Skeletal muscle cell (primary cell): ENCODE data around the gene MRAS.
"Not testable (repeated sequence)": the region's sequence is repeated elsewhere in the genome, so short reads cannot be mapped to it uniquely, and the experiment has no call there.

Experiments
- DNase-seq: peaks from one replicate; pipeline ENCODE4 v3.0.0-alpha.2; 2010; ENCODE audit warnings: low read depth
- H3K4me3 ChIP-seq: 2 replicates; pipeline ENCODE4 v1.5.1; 2011; ENCODE audit warnings: low read depth, mild to moderate bottlenecking, control low read depth, low read length, moderate library complexity

MRAS gene

DNA sequence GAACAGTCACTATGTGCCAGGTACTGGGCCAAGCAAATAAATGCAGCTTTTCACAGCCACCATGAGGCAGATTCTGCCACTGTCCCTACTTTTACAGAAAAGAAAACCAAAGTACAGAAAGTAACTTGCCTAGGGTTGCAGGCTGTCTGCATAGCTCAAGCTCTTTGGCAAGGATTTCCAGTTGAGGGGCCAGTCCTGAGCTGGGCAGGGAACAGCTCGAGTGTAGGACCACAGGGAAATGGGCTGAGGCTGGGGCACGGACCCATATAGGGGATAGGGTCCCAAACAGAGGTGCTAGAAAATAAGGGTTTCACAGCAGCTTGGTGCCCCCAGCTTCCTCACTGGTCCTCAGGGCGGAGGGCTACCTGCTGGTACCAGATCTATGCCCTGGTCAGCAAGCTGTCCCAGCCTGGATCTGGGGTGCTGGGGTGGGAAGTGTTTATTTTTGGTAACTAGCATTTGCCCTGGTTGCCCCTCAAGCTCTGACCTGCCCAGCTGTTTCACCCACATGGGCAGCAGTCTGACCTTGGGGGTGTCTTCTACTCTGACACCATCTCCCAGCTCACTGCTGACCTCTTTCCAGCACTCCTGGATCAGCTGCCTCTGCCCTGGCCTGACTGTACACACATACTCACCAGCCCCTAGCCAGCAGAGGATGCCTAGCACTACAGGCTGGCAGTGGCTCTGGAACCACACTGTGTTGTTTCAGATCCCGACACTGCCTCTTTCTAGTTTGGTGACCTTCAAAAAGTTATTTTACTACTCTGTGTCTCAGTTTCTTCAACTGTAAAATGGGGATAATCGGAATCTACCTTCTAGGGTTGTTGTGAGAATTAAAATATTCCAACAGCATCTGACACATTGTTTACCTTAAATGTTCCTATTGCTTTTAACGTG, 16.2 kb downstream of the MRAS start:
- no peak overlapping the region for H3K4me3 ChIP-seq
- no peak for DNase-seq

DNA sequence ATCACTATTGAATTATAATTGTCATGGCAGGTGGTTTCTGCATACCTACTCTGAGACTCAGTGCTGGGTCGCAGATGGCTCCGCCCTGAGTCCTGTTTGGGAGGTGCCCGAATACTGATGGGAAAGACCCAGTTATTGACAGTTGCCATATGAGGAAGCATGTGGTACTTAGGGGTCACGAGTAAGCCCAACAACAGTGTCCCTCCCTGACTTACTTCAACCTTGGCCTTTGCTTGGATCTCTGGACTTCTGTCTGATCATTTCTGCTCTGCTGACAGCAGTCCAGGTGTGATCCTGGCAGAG, 16.8 kb downstream of the MRAS start:
- no peak for DNase-seq
- H3K4me3 ChIP-seq: no peak overlapping the region

DNA sequence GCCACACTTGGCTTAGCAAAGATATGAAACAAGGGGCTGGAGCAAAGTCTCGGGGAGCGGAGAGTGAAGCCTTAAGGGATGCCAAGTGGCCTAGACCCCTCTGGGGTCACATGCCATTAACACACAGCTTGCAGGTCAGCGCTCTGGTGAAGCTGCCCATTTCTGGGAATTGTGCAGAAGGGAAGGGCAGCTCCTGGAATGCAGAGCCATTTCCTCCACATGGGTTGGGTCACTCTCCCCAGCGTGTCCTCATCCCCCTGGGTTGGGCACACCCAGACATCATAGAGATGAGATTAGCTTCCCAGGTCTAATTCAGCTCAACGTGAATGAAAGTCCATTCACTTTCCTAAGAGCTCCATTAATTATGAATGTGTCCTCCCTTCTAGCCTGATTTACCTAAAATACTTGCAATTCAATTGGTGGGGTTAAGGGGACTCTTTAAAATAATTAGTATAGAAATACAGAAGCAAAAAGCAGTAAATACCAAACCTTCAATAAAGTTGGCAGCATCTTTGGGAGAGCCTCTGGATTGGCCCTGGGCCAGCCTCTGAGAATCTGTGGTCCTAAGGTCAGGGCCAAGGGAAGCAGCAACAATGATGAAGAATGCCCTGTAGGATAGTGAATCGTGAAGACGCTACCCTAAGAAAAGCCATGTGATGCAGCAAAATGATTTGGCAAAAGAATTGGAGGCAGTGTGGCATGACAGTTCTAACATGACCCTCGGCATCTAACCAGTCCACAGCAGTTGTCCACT, 17.8 kb downstream of the MRAS start:
- H3K4me3 ChIP-seq: no peak overlapping the region
- DNase-seq: no peak

DNA sequence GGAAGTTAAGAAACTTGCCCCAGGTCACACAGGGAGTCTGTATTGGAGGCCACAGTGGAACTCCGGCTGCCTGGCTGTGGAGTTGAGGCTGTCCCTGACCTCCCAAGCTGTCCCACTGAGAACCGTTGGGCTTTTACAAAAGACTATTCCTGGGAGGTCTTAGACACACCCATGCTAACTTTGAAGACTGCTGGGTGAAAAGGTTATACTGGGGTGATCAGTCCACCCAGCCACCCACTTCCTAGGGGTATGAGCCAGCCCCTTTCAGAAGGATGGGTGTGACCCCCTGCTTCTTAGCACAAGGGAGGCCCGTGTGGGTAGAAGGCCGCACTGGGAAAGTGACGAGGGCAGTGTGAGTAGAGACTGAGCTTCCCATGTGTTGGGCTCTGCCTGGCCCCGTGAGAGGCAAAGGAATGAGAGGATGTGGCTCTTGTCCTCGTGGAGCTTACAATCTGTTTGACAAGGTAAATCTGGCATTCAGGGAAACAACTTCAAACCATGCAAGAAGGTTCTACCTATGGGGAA, 19.0 kb downstream of the MRAS start:
- H3K4me3 ChIP-seq: no peak overlapping the region
- DNase-seq: no peak

DNA sequence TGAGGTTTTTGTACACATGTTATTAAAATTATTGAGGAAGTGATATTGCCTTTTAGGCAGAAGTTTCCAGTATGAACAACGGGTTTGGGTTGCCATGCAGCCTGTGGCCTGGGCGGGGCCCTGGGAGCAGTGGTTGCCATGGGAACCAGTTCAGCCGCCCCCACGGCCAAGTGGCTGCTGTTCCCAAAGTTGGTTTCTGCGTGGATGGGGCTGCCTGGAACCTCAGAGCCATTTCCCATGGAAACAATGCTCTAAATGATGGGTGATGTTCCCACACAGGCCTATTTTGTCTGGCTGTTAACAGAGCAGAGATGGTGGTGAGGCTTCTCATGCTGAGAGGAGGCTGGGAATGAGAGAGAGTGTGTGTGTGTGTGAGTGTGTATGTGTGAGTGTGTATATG, 19.5 kb downstream of the MRAS start:
- no peak for DNase-seq
- H3K4me3 ChIP-seq: no peak overlapping the region

DNA sequence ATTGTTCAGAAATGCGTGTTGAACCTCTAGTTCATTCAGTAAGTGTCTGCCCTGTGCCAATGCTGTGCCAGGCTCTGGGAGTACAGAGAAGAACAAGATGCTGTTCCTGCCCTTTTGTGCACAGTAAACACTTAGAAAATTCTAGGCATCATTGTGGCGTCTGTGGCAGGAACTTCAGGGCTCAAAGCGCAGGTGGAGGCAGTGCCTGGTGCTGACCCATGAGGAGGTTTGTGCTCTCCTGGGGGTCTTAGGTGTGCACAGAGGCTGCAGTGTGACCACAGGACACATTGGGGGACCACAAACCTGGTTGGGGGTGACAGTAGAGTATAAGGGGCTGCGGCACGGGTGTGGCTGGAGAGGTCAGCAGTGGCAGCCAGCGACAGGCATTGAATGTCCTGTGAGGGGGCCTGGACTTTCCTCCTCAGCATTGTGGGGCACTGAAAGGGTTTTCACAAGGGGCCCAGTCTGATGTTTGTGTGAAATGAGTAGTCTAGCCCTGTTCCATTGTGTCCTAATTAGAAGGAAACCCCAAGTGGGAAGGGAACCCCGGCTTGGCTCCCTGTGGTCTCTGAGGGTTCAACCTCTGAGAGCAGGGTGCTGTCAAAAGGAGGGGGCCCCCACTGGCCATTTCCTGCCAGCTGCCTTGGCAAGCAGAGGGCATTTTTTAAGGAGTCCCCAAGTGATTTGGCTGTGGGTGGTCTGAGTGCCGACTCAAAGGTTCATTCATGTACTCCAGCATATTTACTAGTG, 20.9 kb downstream of the MRAS start:
- DNase-seq: no peak
- no peak overlapping the region for H3K4me3 ChIP-seq

DNA sequence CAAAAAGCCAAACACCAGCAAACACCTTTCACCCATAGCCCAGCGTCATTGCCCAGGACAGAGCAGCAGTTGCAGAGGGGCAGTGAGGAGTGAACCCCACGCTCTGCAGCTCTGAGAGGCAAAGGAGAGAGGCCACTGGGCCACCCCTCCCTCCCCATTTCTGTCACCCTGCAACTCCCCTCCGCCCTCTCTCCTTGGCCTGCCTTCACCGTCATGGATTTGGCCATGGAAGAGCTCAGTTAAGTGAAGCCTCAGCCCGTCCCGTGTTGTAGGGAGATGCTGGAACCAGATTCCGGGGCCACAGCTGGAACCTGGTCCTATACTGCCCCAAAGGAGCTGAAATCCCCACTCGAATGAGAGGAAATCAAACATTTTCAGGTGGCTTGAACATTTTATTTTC, 21.9 kb downstream of the MRAS start:
- H3K4me3 ChIP-seq: no peak overlapping the region
- DNase-seq: no peak

DNA sequence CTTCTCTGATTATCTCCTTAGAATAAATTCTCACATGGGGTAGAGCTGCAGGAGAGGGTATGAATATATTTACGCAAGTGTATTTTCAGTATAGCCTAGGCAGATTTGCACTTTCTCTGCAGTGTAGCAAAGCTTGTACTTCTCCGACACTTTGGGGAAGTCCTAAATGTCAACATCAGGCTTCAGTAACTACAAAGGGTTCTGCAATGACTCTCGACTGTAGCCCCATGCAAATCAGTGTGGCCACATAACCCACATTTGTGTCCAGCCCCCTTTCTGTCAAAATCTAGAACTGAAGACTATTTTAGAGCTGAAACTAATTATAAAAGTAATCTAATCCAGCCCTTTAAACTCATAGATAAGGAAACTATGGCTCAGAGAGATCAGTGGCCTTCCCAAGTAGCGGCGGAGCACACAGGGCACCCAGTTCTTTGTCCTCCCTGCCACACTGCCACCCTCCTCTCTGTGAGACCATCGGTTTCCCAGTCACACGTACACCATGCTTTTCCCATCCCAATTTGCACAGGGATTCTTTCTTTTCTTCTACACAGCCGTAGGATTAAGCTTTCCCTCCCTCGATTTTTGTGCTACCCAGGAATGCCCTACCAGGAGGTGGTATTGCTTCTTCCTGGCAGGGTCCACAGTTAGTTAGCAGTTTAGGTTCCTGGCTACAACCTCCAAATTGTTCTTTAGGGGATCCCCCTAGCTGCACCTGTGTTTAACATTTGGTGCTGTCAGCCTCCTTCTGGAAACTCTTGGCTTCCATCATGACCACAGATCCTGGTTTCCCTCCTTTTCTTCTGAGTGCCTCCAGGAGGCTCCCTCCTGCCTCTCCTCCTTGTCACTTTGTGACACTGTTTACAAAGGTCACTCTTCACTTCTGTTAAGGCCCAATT, 22.9 kb downstream of the MRAS start:
- H3K4me3 ChIP-seq: no peak overlapping the region
- no peak for DNase-seq

DNA sequence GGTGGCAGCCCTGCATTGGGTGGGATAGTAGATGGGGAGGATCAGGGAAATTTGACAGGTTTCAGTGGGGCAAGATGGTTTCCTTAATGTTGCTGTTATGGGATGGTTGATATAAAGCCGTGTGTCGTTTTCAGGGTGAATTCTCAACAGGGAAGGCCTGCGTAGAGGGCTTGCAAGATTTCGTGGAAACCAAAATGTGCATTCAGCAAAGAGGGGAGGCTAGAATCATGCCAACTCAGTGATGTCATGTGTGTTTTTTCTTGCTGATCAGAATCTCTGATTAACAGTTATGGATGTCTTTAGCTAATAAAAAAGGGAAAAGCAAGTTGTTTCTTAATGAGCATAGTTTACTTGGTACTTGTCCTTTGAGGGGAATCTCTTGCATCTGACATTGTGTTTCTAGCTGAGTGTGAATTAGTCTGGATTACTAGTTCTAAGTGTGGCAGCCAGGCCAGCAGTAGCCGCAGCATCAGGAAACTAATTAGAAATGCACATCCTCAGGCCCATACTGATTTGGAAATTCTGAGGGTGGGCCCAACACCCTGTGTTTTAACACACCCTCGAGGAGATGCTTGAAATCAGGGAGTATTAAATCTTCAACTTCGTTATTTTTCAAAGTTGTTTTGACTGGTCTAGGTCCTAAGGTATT, 24.8 kb downstream of the MRAS start:
- no peak overlapping the region for H3K4me3 ChIP-seq
- no peak for DNase-seq

DNA sequence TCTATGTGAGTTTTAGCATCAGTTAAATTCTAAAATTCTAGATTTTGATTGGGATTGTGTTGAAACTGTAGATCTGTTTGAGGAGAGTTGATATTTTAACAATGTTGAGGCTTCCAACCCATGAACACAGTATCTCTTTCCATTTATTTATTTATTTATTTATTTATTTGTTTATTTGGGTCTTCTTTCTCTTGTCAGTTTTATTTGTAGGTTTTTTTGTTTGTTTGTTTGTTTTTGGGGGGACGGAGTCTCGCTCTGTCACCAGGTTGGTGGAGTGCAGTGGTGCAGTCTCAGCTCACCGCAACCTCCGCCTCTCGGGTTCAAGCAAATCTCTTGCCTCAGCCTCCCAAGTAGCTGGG, 25.3 kb downstream of the MRAS start:
- H3K4me3 ChIP-seq: no peak overlapping the region
- no peak for DNase-seq

DNA sequence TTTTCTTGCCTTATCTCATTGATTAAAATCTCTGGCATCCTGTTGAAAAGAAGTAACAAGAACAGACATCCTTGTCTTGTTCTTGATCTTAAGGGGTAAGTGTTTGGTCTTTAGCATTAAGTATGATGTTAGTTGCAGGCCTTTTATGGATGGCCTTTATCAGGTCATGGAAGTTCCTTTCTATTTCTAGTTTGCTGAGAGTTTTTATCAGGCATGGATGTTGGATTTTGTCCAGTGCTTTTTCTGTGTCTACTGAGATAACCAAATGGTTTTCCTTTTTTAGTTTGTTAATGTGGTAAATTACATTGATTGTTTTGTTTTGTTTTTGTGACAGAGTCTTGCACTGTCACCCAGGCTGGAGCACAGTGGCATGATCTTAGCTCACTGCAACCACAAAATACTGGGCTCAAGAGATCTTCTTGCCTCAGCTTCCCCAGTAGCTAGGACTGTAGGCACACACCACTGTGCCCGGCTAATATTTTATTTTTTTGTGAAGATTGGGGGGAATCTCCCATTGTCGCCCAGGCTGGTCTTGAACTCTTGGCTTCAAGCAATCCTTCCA, 26.3 kb downstream of the MRAS start:
- DNase-seq: no peak

DNA sequence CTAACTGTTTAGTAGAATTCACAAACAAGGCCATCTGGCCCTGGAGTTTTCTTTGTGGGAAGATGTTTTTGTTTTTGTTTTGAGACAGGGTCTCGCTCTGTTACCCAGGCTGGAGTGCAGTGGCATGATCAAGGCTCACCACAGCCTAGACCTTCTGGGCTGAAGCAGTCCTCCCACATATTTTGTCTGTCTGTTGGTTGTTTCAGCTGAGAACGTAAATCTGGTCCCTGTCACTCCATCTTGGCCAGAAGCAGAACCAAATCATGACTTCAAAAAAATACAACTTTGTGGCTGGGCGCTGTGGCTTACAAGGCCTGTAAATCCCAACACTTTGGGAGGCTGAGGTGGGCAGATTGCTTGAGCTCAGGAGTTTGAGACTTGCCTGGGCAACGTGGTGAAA, 27.1 kb downstream of the MRAS start:
- H3K4me3 ChIP-seq: no peak overlapping the region
- no peak for DNase-seq

More for the DNA sequence above, 26.3 kb downstream of the MRAS start:
- no peak overlapping the region for H3K4me3 ChIP-seq

DNA sequence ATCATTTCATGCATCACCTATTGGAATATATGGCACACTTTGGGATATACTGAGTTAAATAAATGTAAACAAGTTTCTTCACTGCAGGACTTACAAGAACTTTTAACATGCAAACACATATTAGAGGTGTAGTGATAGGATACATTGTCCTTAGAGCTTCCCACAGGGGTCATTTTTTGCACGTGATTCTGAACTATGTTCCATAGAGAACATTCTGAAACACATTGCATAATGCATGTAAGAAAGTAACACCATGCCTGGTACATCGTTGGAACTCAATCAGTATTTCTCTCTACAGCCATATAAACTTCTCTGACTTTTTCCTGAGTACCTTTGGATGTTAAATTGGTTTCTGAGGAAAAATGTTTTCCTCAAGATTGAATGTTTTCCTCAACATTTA, 28.3 kb downstream of the MRAS start:
- H3K4me3 ChIP-seq: no peak overlapping the region
- no peak for DNase-seq

DNA sequence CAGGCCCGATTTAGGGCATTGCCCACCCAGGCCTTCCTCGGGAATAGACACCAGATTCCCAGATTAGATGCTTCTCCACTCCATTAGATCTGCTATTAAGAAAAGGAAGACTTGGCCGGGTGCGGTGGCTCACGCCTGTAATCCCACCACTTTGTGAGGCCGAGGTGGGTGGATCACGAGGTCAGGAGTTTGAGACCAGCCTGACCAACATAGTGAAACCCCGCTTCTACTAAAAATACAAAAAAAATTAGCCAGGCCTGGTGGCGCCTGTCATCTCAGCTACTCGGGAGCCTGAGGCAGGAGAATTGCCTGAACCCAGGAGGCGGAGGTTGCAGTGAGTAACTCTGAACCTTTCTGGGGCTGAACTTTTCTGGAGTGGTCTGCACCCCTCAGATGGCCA, 28.8 kb downstream of the MRAS start:
- DNase-seq, H3K4me3 ChIP-seq: not testable (repeated sequence)

DNA sequence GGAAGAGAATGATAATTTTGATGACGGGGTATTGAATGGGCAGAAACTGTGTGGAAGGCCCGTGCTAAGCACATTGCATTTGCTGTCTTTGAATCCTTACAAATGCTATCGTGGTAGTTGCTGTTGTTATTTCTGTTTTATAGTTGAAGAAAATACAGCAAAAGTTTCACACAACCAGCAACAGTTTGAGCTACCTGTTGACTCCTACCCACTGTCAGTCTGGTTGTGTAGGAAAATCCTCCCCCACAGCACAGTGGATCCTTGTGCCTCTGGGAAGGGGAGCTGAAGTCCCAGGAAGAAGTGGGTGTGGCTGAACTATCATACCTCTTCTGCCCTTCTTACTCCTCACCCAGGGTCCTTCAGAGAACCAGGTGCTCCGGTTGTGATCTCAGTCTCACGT, 29.4 kb downstream of the MRAS start:
- no peak overlapping the region for H3K4me3 ChIP-seq
- no peak for DNase-seq

DNA sequence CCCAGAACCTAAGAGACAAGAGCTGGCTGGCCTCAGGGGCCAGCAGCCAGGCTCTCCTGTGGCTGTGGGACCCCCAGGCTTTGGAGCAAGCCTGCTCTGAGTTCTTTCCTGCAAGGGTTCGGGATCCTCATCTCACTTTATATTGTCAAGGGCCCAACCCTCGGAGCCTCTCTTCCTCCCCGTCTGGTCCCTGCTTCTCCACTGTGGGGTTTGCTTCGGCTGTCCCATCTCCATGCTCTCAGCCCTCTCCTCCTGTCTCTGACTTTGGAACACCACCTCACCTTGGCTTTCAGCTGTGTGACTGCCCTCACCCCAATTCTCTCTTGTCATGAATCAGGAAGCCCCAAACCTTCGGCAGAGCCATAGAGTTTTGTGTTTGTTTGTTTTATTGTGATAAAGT, 30.0 kb downstream of the MRAS start:
- DNase-seq: no peak
- no peak overlapping the region for H3K4me3 ChIP-seq

DNA sequence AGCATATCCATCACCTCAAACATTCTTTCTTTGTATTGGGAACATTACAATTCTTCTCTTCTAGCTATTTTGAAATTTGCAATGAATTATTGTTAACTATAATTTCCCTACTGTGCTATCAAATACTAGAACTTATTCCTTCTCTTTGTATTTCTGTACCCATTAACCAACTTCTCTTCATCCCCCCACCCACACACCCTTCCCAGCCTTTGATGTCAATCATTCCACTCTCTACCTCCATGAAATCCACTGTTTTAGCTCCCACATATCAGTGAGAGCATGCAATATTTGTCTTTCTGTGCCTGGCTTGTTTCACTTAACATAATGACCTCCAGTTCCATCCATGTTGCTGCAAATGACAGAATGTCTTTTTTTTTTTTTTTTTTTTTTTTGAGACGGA, 30.6 kb downstream of the MRAS start:
- no peak overlapping the region for H3K4me3 ChIP-seq
- DNase-seq: no peak

DNA sequence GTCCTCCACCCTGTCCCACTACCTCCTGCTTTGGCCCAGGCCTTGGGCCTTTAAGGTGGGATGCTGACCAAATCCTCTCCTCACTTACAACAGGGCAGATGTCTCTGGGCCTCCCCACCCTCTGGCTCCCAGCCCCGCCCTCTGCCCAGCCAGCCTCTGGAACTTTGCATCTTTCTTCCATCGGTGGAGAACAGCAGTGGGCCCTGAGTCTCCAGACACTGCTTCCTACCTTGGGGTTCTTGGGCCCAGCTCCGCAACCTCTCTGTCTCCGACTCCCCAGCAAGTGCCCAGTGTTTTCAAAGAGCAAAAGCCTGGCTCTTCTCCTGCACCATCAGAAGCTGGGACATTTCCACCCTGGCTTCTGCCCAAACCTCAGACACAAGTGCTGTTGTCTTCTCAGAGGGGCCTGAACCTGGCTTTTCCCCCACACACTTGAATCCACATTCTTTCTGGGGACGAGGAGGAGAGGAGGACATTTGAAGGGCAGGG, 33.1 kb downstream of the MRAS start:
- no peak for DNase-seq
- H3K4me3 ChIP-seq: no peak overlapping the region
